T-helper 17 cell (primary cell): ENCODE data around the gene TYW1. TPM values are rescaled to one million over a fixed set of nuclear protein-coding genes. Genes with fewer than 3 reads are reported as not detected.
"Not testable (repeated sequence)": the region's sequence is repeated elsewhere in the genome, so short reads cannot be mapped to it uniquely, and the experiment has no call there.

Experiments
- ATAC-seq: fragments of 150-1000 bp; cut with Tn5 transposase; 2 replicates; pipeline ENCODE4 v1.10.0; 2021; ENCODE audit warnings: mild to moderate bottlenecking, moderate library complexity
- DNase-seq, 3 donors: peaks; one replicate each; pipeline versions ENCODE4 v3.0.0 to v3.0.0-alpha.2; 2020 to 2021
- H3K9me3 ChIP-seq: one replicate; pipeline ENCODE4 v1.7.0; 2013; ENCODE audit warnings: low read length, mild to moderate bottlenecking; ENCODE audit not compliant: control insufficient read depth, poor library complexity, severe bottlenecking
- H3K27ac Mint-ChIP-seq: one replicate; pipeline ENCODE4 v1.8.0; 2022; ENCODE audit warnings: mild to moderate bottlenecking, moderate library complexity, mixed read lengths
- H3K27me3 Mint-ChIP-seq: one replicate; pipeline ENCODE4 v1.8.0; 2022; ENCODE audit warnings: mixed read lengths
- H3K36me3 Mint-ChIP-seq: one replicate; pipeline ENCODE4 v1.8.0; 2022; ENCODE audit warnings: low read depth, mixed read lengths
- H3K4me1 Mint-ChIP-seq: one replicate; pipeline ENCODE4 v1.8.0; 2022; ENCODE audit warnings: mild to moderate bottlenecking, mixed read lengths
- H3K4me3 Mint-ChIP-seq: one replicate; pipeline ENCODE4 v1.8.0; 2022; ENCODE audit warnings: mild to moderate bottlenecking, moderate library complexity, mixed read lengths
- total RNA-seq, 4 donors: library from RNA in 2 of 4; stranded (reverse) in 2 of 4; gene quantifications; one replicate each; pipeline ENCODE4 v1.2.3 and lab custom pipeline; 2022 to 2026

The TYW1 gene
- total RNA-seq, 2 donors from 2014 or later: 21.4 to 23.0 TPM

DNA sequence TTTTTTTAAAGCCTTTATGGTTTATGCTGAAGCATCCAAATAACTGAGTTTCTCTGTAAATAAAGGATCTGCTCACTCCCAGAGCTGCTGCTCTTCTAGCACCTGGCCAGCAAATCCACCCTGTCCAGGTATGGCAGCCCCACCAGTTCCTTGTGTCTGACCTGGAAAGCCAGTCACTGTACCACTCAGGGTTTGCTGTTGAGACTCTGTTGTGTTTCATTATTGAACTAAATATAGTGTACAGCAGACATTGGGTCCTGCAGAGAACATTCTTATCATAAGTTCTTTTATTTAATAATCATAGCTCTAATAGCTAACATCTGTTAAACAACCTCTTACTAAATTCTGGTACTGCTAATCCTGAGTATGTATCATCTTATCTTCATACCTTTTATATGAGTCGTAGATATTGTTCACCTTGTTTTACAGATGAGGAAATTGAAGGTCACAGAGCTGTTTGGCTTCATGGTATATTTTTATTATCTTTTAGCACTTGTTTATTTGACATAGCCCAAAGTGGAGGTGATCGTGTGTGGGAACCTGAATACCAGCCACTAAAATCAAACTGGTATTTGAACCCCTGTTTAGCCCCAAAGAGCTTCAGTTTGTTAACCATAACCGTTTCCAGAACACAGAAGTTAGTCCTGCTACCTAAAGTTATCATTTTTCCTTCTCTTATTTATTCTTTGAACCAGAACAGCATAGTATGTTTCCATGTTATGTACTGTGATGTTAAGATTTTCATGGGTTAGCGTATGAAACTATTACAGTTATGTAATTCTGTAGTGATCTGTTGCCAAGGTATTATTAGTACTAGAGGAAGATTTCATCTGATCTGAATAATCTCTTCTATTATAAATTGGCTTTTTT, 139.2 kb downstream of the TYW1 start:
- not testable (repeated sequence) for H3K27ac Mint-ChIP-seq, H3K4me1 Mint-ChIP-seq, H3K9me3 ChIP-seq, H3K4me3 Mint-ChIP-seq, H3K36me3 Mint-ChIP-seq, H3K27me3 Mint-ChIP-seq, DNase-seq, ATAC-seq

DNA sequence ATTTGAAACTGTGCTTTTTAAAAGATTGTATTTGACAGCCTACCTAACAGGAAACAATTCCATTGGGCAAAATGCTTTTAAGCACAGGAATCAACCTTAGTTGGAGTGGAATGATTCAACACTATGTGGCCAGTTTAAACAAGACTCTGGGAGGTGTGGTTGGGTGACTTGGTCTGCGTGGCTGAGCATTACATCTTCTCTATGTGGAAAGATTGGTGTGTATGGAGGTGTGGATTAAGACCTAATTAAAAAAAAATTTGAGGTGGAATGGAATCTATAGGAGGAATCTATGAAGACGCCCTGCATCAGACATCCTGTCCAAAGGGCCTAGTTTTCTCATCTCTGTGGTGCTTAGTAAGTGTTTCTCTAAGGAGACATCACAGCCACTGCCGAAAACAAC, 140.9 kb downstream of the TYW1 start:
- not testable (repeated sequence) for H3K9me3 ChIP-seq, H3K4me1 Mint-ChIP-seq, H3K27ac Mint-ChIP-seq, DNase-seq, H3K36me3 Mint-ChIP-seq, H3K4me3 Mint-ChIP-seq, ATAC-seq, H3K27me3 Mint-ChIP-seq

DNA sequence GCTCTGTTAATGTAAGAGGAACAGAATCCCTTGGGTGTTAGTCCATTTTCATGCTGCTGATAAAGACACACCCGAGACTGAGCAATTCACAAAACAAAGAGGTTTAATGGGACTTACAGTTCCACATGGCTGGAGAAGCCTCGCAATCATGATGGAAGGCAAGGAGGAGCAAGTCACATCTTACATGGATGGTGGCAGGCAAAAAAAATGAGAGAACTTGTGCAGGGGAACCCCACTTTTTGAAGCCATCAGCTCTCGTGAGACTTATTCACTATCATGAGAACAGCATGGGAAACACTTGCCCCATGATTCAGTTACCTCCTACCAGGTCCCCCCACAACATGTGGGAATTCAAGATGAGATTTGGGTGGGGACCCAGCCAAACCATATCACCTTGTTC, 143.2 kb downstream of the TYW1 start:
- not testable (repeated sequence) for H3K27ac Mint-ChIP-seq, H3K27me3 Mint-ChIP-seq, ATAC-seq, H3K4me1 Mint-ChIP-seq, DNase-seq, H3K36me3 Mint-ChIP-seq, H3K9me3 ChIP-seq, H3K4me3 Mint-ChIP-seq

DNA sequence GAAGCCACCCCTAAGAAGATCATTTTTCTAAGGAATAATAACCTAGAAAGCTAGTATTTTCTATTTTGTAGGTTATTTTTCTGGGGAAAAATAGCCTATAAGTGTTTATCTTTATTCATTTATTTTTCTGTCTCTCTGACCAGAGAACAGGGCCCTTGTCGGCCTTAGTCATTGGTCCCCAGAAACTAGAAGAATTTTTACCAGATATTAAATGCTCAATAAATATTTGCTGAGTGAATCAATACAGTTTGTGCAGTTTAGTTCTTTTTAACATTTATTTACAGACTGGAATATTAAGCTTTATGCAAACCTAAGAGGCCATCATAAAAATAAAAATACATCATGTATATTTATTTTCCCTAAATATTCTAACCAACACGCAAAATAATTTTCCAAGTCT, 144.4 kb downstream of the TYW1 start:
- H3K27ac Mint-ChIP-seq, H3K27me3 Mint-ChIP-seq: not testable (repeated sequence)

DNA sequence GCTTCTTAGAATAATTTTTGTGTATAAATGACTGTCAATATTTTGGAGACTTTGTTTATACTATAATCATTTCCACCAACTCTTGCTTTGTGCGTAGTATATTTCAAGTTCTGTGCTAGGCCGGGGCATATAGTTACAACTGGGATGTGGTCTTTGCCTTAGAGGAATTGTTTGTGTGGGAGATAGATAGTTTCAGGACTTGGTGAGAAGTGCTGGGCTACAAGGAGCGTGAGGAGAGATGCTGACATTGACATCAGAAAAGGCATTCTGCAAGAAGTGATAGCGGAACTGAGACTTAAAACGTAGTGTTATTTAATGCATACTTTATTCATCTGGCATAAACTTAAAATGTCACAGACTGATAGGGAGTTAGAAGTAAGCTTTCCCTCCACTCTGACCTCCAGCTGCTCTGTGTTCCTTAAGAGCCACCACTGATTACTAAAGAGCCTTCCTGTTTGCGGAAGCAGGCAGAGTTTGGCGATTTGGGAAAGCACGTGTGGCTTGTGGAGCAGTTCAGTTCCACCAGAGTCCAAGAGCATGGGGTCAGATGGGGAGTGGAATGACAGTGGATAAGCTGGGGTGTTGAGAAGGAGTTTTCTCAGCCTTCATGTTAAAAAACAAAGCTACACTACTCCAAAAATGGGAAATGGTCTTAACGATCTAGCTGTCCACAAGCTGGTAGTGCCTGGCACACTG, 146.6 kb downstream of the TYW1 start:
- H3K4me3 Mint-ChIP-seq, DNase-seq, ATAC-seq, H3K4me1 Mint-ChIP-seq, H3K27ac Mint-ChIP-seq, H3K27me3 Mint-ChIP-seq, H3K9me3 ChIP-seq, H3K36me3 Mint-ChIP-seq: not testable (repeated sequence)

More for the DNA sequence above, 144.4 kb downstream of the TYW1 start:
- H3K4me1 Mint-ChIP-seq, DNase-seq, H3K4me3 Mint-ChIP-seq, H3K36me3 Mint-ChIP-seq, H3K9me3 ChIP-seq, ATAC-seq: not testable (repeated sequence)

DNA sequence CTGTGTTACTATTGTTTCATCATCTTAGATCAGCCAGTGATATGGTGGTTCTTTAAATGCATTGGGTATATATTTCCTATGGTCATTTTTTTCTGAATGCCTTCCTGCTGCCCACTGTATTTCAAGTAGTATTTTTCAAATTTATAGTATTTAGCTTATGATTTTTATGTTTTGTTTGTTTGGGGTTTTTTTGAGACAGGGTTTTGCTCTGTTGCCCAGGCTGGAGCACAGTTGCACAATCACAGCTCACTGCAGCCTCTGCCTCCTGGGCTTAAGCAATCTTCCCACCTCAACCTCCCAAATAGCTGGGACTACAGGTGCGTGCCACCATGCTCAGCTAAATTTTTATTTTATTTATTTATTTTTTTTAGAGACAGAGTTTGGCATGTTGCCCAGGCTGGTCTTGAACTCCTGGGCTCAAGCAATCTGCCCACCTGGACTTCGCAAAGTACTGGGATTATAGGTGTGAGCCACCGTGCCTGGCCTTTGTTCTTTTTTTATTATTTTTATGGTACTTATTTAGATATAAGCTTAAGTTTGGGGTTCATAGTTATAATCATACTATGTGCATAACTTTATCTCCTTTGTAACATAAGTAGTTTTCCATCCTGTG, 149.1 kb downstream of the TYW1 start:
- not testable (repeated sequence) for H3K4me3 Mint-ChIP-seq, DNase-seq, H3K36me3 Mint-ChIP-seq, H3K27me3 Mint-ChIP-seq, H3K9me3 ChIP-seq, ATAC-seq, H3K27ac Mint-ChIP-seq, H3K4me1 Mint-ChIP-seq

DNA sequence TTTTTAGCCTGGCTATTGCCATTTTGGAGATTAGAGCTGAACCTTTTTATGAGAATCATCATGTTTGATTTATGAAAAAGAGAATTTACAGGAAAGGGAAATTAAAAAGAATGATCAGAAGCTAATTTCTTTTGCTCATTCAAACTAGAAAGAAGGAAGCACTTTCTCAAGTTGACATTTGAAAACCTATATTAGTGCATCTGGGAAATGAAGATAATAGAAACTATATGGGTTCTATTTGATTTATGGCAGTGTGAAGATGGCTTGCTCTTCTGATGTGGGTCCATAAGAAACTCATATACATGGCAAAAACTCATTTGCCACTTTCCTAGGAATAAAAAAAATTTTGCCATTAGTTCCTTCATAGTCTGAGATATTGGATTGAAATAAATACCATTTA, 152.5 kb downstream of the TYW1 start:
- H3K9me3 ChIP-seq, H3K27me3 Mint-ChIP-seq, H3K4me3 Mint-ChIP-seq, DNase-seq, H3K36me3 Mint-ChIP-seq, ATAC-seq, H3K4me1 Mint-ChIP-seq: not testable (repeated sequence)
- H3K27ac Mint-ChIP-seq: peak overlapping the region; percentile 16

DNA sequence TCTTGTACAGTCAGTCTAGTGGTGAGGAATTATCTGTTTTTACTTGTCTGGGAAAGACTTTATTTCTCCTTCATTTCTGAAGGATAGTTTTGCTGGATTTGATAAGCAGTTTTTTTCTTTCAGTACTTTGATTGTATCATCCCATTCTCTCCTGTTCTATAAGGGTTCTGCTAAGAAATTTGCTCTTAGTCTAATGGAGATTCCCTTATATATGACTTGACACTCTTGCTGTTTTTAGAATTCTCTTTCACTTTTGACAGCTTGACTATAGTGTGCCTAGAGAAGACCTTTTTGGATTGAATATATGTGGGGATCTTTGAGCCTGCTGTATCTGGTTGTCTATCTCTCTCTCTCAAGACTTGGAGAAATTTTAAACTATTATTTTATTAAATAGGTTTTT, 157.7 kb downstream of the TYW1 start:
- H3K27ac Mint-ChIP-seq, H3K27me3 Mint-ChIP-seq, DNase-seq, H3K4me3 Mint-ChIP-seq, ATAC-seq, H3K36me3 Mint-ChIP-seq, H3K9me3 ChIP-seq: not testable (repeated sequence)
- peaks cover 12% of the 10 kb centered on the region for H3K4me1 Mint-ChIP-seq

DNA sequence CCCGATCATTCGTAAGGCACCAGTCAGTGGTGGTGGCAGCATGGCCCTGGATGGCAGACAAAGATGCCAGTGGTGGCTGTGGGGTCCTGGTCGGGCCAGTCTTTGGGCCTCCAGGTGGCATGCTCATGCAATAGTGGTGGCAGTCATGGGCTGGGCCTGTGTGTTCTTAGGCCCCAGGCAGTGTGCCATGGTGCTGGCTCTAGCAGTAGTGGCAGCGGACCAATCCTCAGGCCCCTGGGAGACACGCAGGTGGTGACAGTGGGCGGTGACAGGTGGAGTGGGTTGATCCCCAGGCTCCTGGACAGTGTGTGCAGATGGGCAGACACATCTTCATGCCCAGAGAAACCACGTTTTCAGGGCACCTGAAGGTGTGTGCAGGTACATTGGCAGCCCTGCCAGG, 159.4 kb downstream of the TYW1 start:
- not testable (repeated sequence) for H3K9me3 ChIP-seq, H3K27me3 Mint-ChIP-seq, H3K4me3 Mint-ChIP-seq, ATAC-seq, H3K27ac Mint-ChIP-seq, DNase-seq, H3K36me3 Mint-ChIP-seq
- peaks cover 12% of the 10 kb centered on the region for H3K4me1 Mint-ChIP-seq

DNA sequence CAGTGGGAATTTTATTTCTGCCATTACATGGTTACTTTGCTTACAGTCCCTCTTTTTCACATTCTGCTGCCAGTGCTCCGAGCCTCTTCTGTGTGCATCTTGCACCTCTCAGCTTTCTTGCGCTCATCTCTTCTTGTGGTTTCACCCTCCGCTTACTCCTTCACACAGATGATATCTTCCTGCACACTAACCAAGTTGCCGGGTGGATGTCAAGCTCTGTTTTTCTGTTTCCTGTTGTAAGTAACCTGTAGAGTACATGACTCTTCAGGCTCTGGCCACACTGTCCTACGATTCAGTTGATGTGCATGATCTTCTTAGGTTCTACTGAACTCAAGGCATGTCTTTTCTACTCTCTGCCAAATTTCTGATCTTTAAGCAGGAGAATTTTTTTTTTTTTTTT, 166.7 kb downstream of the TYW1 start:
- not testable (repeated sequence) for H3K9me3 ChIP-seq, H3K36me3 Mint-ChIP-seq, DNase-seq, H3K27me3 Mint-ChIP-seq
- Mint-ChIP-seq H3K27ac (peak overlapping the region; percentile 91), H3K4me1 (peaks cover 12% of the 10 kb centered on the region), H3K4me3 (peak overlapping the region; percentile 77)
- ATAC-seq: peak; percentile 91

DNA sequence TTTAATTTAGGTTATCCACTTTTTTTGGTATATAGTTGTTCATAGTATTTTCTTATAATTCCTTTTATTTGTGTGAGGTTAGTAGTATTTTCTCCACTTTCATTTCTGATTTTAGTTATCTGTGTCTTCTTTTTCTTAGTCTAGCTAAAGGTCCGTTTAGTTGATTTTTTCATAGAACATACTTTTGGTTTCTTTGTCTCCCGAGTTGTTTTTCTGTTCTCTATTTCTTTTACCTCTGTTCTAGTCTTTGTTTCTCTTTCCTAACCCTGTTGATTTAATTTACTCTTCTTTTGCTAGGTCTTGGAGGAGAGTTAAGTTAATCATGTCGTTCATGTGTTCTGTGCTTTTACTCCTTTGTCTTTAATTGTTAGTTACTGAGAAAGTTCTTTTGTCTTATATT, 174.5 kb downstream of the TYW1 start:
- H3K27ac Mint-ChIP-seq: peak overlapping the region; percentile 60
- H3K36me3 Mint-ChIP-seq, H3K9me3 ChIP-seq, ATAC-seq, DNase-seq, H3K4me1 Mint-ChIP-seq, H3K27me3 Mint-ChIP-seq, H3K4me3 Mint-ChIP-seq: not testable (repeated sequence)

DNA sequence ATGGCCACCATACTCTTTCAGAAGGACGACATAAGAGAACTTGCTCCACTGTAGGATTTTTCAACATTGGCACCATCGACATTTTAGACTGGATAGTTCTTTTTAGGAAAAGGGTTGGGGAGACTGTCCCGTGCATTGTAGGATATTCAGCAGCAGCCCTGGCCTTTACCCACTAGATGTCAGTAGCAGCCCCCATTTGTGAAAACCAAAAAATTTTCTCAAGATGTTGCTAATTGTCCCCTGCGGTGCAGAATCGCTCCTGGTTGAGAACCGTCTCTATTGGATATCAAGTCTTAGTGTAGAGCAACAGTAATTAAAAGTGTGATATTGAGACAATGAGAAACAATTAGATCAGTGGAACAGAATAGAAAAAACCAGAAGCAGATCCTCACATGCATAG, 180.1 kb downstream of the TYW1 start:
- not testable (repeated sequence) for H3K4me1 Mint-ChIP-seq, H3K27ac Mint-ChIP-seq, ATAC-seq, H3K9me3 ChIP-seq, H3K36me3 Mint-ChIP-seq, H3K4me3 Mint-ChIP-seq, DNase-seq, H3K27me3 Mint-ChIP-seq

DNA sequence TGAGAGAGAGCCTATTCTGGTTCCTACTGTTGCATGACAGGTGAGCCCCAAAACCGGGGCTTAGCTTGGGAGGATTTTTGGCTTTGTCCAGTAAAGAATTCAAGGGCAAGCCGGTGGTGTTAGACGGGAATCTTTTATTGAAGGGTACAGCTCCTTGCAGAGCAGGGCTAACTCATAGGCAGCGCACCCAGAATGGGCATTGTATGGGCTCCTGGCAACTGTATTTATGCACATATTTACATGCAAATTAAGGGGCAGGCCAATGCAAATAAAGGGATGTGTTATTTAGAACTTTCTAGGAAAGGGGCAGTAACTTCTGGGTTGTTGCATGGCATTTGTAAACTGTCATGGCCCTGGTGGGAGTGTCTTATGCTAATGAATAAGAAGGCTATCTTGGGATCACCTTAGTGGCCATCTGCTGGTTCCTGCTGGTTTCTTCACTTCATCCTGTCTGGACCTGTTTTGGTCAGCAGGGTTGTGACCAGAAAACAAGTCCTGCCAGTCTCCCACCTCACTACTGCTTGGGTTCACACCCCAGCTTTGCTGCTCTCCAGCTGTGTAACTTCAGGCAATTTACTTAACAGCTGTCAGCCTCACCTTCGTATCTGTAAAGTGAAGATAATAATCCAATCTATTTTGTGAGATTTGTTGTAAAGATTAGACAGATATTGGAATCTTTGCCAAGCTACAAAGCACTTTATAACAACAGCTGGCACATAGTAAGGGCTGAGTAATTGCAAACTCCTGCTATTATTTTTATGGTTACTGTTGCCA, 182.5 kb downstream of the TYW1 start:
- ATAC-seq, H3K9me3 ChIP-seq, H3K4me3 Mint-ChIP-seq, H3K27me3 Mint-ChIP-seq, H3K27ac Mint-ChIP-seq, H3K4me1 Mint-ChIP-seq, H3K36me3 Mint-ChIP-seq, DNase-seq: not testable (repeated sequence)
